GM18505 (cell line): Measurements from ENCODE around the gene OPN4.
"Not testable (repeated sequence)": the region's sequence is repeated elsewhere in the genome, so short reads cannot be mapped to it uniquely, and the experiment has no call there.

ENCODE experiments used
- ATAC-seq: cut with Tn5 transposase; IDR thresholded peaks from one replicate; pipeline ENCODE4 v1.9.1; 2021; ENCODE audit not compliant: unreplicated experiment
- POLR2A ChIP-seq: IDR thresholded peaks from 4 replicates; pipeline ENCODE4 v1.6.1; 2011; ENCODE audit warnings: borderline replicate concordance; ENCODE audit not compliant: insufficient read depth, insufficient read length; ENCODE audit errors: extremely low read depth

OPN4 gene

GRCh38 chr10:86654411-86655172 is at the start of gene OPN4:
Gene OPN4, plus strand, starts transcription at chr10:86654547. Its CDS starts 237 bp downstream, at chr10:86654784.
- ATAC-seq: no peak
- no peak for TF ChIP-seq POLR2A

DNA sequence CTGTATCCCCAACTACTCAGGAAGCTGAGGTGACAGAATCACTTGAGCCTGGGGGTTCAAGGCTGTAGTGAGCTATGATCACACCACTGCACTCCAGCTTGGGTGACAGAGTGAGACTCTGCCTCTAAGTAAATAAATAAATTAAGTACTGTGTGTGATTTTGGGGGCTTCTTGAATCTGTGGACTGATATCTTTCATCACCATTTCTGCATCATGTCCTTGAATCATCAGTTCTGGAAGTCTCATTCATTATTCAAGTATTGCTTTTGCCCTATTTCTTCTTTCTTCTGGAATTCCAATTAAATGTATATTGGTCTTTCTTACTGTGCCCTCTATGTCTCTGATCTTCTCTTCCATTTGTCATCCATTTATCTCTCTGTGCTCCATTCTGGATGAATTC is 46.7 kb upstream of the OPN4 start:
- TF ChIP-seq POLR2A: no peak

GRCh38 chr10:86609920-86610319 is 44.4 kb upstream of the OPN4 start:
- no peak for TF ChIP-seq POLR2A
- ATAC-seq: no peak

More for the DNA sequence above, 46.7 kb upstream of the OPN4 start:
- ATAC-seq: no peak

- no peak for ATAC-seq
- no peak for TF ChIP-seq POLR2A
These were observed 43.0 kb upstream of the OPN4 start for GRCh38 chr10:86611386-86611785.

- TF ChIP-seq POLR2A: no peak
- no peak for ATAC-seq
These were observed 41.3 kb upstream of the OPN4 start for GRCh38 chr10:86613096-86613495.

- no peak for ATAC-seq
- no peak for TF ChIP-seq POLR2A
These were observed 40.4 kb upstream of the OPN4 start for GRCh38 chr10:86613905-86614304.

DNA sequence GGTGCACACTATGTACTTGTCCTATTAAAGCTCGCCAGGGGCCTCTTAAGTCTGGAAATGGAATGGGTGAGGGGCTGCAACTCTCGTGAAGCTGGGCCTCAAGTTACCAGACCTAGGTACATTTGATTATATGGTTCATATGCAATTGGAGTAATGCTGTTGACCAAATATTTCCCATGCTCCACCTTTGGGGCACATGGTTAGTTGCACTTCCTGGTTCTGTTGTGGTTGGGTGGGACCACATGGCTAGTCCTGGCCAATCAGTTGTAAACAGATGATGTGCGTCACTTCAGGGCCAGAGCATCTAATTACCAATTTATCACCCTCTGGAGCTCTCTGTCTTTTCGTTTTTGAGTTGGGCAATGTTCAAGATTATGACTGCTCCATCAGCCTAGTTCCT is 39.5 kb upstream of the OPN4 start:
- TF ChIP-seq POLR2A: no peak
- ATAC-seq: no peak

- ATAC-seq: not testable (repeated sequence)
These were observed 37.1 kb upstream of the OPN4 start for GRCh38 chr10:86617278-86617677.

- ATAC-seq: no peak
- no peak for TF ChIP-seq POLR2A
These were observed 26.0 kb upstream of the OPN4 start for GRCh38 chr10:86628311-86628710.

- TF ChIP-seq POLR2A: no peak
- ATAC-seq: no peak
These were observed 24.3 kb upstream of the OPN4 start for GRCh38 chr10:86630079-86630478.

GRCh38 chr10:86632009-86632800 is 22.1 kb upstream of the OPN4 start:
- ATAC-seq: no peak
- no peak for TF ChIP-seq POLR2A

GRCh38 chr10:86632951-86633350 is 21.4 kb upstream of the OPN4 start:
- no peak for ATAC-seq
- TF ChIP-seq POLR2A: no peak

DNA sequence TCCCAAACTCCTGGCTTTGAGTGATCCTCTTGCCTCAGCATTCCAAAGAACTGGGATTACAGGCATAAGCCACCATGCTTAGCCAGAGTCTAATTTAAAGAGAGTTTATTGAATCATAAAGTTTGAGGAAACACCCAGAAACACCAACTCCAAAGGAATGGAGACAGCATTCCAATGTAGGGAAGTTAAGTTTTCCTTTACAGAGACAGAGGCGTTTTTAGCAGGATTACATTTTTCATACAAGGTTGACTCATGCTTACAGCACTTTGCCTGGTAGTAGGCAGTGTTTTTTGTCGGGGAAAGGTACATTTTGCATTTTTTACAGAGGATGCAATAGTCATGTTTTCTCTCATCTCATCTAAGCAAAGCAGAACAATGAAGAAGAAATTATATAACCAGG is 18.9 kb upstream of the OPN4 start:
- ATAC-seq: no peak
- TF ChIP-seq POLR2A: no peak

GRCh38 chr10:86636311-86636710 is 18.0 kb upstream of the OPN4 start:
- no peak for TF ChIP-seq POLR2A
- ATAC-seq: no peak
